Choroid plexus epithelial cell (primary cell): ENCODE data around the gene ANKK1.

Source experiments
- DNase-seq: peaks from one replicate; pipeline ENCODE4 v3.0.0-alpha.2; 2010; ENCODE audit warnings: low read depth
- H3K4me3 ChIP-seq: 2 replicates; pipeline ENCODE4 v1.5.1; 2011; ENCODE audit warnings: low read depth, mild to moderate bottlenecking, control low read depth, low read length, moderate library complexity
- CTCF ChIP-seq: conservative IDR thresholded peaks from 2 replicates; pipeline ENCODE4 v1.5.1; 2011; ENCODE audit warnings: low read depth, mild to moderate bottlenecking, control low read depth, inconsistent platforms, low read length, moderate library complexity

The ANKK1 gene

GRCh38 chr11:113436672-113437252, 49.2 kb downstream of the ANKK1 start:
- H3K4me3 ChIP-seq, result no peak overlapping the region
- no peak for TF ChIP-seq CTCF
- no peak for DNase-seq

- DNase-seq, result no peak
- no peak overlapping the region for H3K4me3 ChIP-seq
- TF ChIP-seq CTCF, result no peak
These were observed 53.2 kb downstream of the ANKK1 start for GRCh38 chr11:113440816-113441215.

GRCh38 chr11:113444502-113445123, 57.0 kb downstream of the ANKK1 start:
- DNase-seq, result no peak
- no peak for TF ChIP-seq CTCF
- no peak overlapping the region for H3K4me3 ChIP-seq

GRCh38 chr11:113446112-113446511, 58.5 kb downstream of the ANKK1 start:
- no peak for TF ChIP-seq CTCF
- no peak overlapping the region for H3K4me3 ChIP-seq
- DNase-seq, result peak; percentile 36

- DNase-seq, result no peak
- TF ChIP-seq CTCF, result no peak
- no peak overlapping the region for H3K4me3 ChIP-seq
These were observed 59.4 kb downstream of the ANKK1 start for GRCh38 chr11:113446938-113447337.

- no peak overlapping the region for H3K4me3 ChIP-seq
- DNase-seq, result peak; percentile 66
- no peak for TF ChIP-seq CTCF
These were observed 60.2 kb downstream of the ANKK1 start for GRCh38 chr11:113447621-113448315.

GRCh38 chr11:113448316-113448677, 60.7 kb downstream of the ANKK1 start:
- DNase-seq, result no peak
- no peak for TF ChIP-seq CTCF

More at GRCh38 chr11:113448316-113448677, 60.7 kb downstream of the ANKK1 start:
- H3K4me3 ChIP-seq, result no peak overlapping the region
